ENCODE data around the gene MARF1. TPM values are rescaled to one million over a fixed set of nuclear protein-coding genes. Genes with fewer than 3 reads are reported as not detected.

Gene MARF1
- total and polyA plus RNA-seq, 11 donors: 11.4 to 61.3 (median 42.0) TPM

DNA sequence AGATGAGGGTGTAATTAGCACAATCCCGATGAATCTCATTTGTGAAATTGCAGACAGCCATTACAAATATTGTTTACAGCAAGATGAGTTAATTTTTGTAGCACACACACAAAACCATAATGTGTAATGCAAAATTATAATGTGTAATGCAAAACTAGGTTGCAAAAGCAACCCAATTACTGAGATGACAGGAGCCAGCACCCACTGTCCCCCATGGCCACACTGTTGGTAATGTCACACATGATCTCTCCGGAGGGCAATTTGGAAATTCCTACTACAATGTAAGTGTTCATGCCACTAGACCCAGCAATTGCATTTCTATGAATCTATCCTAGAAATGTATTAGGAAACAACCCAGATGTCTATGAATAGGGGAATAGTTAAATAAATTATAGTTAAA lies 76.9 kb downstream of the MARF1 start:
- Histone ChIP-seq H3K27me3 (no peaks in the 10 kb centered on the region), H3K27ac (no peak overlapping the region), H3K4me1 (peaks cover 0 to 16% (median 2%) of the 10 kb centered on the region in 12 donors), H3K9me3 (no peaks in the 10 kb centered on the region), H3K4me3 (no peak overlapping the region), H3K36me3 (peaks cover 0 to 18% (median 0%) of the 10 kb centered on the region in 9 donors)
- intact Hi-C loops (cut with DNase I): no loop called here
- DNase-seq (no peak), ATAC-seq (no peak)
- no peak for TF ChIP-seq POLR2A (IDR thresholded peaks at IDR 0.05)
- TF ChIP-seq, protein P1, sequence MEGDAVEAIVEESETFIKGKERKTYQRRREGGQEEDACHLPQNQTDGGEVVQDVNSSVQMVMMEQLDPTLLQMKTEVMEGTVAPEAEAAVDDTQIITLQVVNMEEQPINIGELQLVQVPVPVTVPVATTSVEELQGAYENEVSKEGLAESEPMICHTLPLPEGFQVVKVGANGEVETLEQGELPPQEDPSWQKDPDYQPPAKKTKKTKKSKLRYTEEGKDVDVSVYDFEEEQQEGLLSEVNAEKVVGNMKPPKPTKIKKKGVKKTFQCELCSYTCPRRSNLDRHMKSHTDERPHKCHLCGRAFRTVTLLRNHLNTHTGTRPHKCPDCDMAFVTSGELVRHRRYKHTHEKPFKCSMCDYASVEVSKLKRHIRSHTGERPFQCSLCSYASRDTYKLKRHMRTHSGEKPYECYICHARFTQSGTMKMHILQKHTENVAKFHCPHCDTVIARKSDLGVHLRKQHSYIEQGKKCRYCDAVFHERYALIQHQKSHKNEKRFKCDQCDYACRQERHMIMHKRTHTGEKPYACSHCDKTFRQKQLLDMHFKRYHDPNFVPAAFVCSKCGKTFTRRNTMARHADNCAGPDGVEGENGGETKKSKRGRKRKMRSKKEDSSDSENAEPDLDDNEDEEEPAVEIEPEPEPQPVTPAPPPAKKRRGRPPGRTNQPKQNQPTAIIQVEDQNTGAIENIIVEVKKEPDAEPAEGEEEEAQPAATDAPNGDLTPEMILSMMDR (IDR thresholded peaks at IDR 0.05): no peak
- WGBS, 4 donors: 95 to 98% (median 97%) methylated on average over 2 of the region's 2 CpGs

DNA sequence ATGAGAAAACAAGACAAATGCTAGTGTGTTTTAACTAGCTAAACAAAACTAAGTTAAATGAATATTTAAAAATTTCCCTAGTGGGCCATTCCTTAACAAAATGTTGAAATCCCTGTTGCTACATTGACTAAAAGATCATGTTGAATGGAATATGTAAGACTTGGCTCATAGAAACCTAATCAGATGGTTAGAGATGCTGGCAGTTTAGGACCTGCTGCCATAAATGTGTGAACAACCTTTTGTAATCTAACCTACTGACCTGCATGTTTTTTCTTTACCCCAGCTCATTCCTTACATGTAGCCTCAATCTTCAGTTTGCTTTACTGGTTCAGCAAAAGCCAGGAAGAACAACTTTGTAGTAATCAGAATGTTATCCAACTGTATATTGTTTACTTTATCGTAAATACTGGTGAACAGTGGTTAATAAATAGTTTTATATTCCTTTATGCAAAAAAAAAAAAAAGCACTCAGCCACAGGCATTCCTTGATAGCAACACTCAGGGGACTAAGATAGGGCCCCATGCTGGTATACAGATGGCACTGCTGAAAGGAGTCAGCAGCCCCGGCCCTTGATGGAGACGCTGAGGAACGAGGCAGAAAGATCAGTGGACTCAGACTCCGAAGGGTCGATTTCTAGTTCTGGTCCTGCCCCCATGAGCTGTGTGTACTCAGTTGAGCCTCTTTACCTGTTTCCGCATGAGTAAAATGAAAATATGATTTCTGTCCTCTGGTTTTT lies 78.2 kb downstream of the MARF1 start:
- no peaks in the 10 kb centered on the region for H3K27me3 ChIP-seq
- no peak overlapping the region for H3K27ac ChIP-seq
- intact Hi-C loops (cut with DNase I): no loop called here
- DNase-seq (no peak), ATAC-seq (peak in 1 of 4 donors; percentile 27)
- peaks cover 0 to 15% (median 0%) of the 10 kb centered on the region in 9 donors for H3K36me3 ChIP-seq
- H3K9me3 ChIP-seq: no peaks in the 10 kb centered on the region
- H3K4me3 ChIP-seq: no peak overlapping the region
- H3K4me1 ChIP-seq: peaks cover 0 to 16% (median 0%) of the 10 kb centered on the region in 12 donors
- TF ChIP-seq, protein P1 (IDR thresholded peaks at IDR 0.05): no peak
- no peak for TF ChIP-seq POLR2A (IDR thresholded peaks at IDR 0.05)
- WGBS, 4 donors: 72 to 79% (median 75%) methylated on average over 7 of the region's 7 CpGs

DNA sequence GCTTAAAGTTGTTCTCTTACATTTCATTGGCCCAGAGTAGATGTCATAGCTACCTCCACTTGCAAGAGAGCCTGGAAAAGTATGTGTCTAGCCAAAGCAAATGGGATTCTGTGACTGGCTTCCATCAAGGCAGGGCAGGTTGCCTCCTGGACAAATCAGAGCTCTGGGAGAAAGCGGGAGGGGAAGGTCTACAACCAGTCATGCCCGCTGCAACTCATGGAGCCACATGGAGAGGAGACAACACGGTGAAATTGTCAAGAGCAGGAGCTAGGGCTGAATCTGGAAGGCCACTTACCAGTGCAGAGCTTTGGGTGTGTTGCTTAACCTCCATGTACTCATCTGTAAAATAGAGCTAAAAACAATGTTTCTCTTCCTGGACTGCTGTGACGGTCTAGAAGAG lies 83.8 kb downstream of the MARF1 start:
- no peak for TF ChIP-seq POLR2A (IDR thresholded peaks at IDR 0.05)
- TF ChIP-seq, protein P1 (IDR thresholded peaks at IDR 0.05): no peak
- DNase-seq: no peak
- Histone ChIP-seq H3K9me3 (no peaks in the 10 kb centered on the region), H3K4me1 (peaks cover 0 to 12% (median 0%) of the 10 kb centered on the region in 12 donors), H3K36me3 (no peaks in the 10 kb centered on the region), H3K4me3 (no peak overlapping the region), H3K27ac (no peak overlapping the region), H3K27me3 (no peaks in the 10 kb centered on the region)
- no peak for ATAC-seq
- intact Hi-C loops (cut with DNase I): loop anchor here in 3 of 10 donors (10.0 kb wide), 3 partner anchors 64 to 124 kb away; partner anchors contain the start of gene BMERB1 (in 1 of the 3)
- WGBS, 4 donors: 93 to 97% (median 94%) methylated on average over 4 of the region's 4 CpGs

DNA sequence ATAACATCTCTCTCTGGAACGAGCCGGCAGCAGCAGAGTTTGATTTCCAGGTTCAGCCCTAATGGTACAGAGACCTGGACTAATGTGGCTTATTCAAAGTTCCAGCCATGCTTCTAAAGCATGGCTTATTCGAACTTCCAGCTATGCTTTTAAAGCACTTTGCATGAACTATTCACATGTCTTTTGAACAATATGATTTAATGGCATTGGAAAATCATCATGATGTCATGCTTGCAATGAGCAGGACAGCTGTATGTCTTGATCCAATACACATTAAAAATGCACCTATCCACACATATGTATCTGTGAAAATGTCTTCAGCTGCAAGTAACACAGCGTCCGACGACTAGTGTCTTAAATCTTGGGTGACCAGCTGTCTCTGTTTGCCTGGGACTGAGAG lies 85.7 kb downstream of the MARF1 start:
- intact Hi-C loops (cut with DNase I): loop anchor here in 3 of 10 donors (10.0 kb wide), 3 partner anchors 62 to 122 kb away; partner anchors contain the start of gene BMERB1 (in 1 of the 3)
- DNase-seq: no peak
- 79 to 88% (median 82%) methylated on average over 6 of the region's 6 CpGs for WGBS, 4 donors

More for the DNA sequence above, 85.7 kb downstream of the MARF1 start:
- H3K4me3 ChIP-seq: no peak overlapping the region
- H3K27ac ChIP-seq: no peak overlapping the region
- TF ChIP-seq, protein P1 (IDR thresholded peaks at IDR 0.05): no peak
- no peak for TF ChIP-seq POLR2A (IDR thresholded peaks at IDR 0.05)
- no peaks in the 10 kb centered on the region for H3K36me3 ChIP-seq
- no peak for ATAC-seq
- H3K9me3 ChIP-seq: no peaks in the 10 kb centered on the region
- H3K4me1 ChIP-seq: no peaks in the 10 kb centered on the region
- H3K27me3 ChIP-seq: no peaks in the 10 kb centered on the region
